Measurements from ENCODE around the gene IL34. TPM values are rescaled to one million over a fixed set of nuclear protein-coding genes. Genes with fewer than 3 reads are reported as not detected.

IL34 gene
- total RNA-seq, 2 donors from 2014 or later: 2.9 to 16.6 TPM

DNA sequence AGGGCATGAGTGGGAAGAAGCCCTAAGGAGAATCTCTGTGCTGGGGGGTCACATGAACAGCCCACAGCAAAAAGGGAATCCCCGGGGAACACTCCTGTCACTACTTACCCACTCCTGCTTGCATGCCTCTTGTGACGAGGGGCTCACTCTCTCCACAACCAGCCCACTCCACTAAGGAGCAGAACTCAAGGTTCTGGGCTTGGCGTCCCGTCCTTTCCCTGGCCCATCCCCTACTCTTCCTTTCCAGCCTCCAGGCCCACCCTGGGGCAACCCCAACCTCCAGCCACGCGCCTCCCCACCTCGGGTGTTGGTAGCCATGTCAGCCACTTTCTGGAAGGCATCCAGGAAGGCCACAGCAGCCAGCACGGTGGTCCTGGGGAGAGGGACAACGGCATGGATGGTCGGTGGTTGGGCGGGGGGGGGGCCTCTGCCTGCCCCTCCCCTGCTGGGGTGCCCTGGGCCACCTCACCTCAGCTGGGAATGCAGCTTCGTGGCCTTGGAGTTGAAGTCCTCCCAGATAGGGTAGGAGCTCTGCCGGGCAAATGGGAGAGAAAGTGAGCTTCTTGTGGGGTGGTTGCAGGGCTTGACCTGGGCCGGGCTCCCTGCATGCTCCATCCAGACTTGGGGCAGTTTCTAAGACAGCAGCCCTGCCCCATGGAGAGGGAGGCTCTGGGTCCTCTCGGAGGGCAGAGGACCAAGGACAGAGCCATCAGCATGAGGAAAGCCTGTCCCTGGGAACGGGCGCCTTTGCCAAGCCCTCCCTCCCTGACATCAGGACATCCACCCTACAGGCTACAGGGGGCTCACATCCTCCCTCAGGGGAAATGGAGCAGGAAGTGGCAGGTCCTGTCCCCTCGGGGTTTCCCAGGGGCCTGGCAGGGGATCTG is 34.4 kb downstream of the IL34 start:
- intact Hi-C loops (cut with DNase I): loop anchor here (2.0 kb wide), 2 partner anchors 58 to 90 kb away; no protein-coding TSS in a partner anchor
- 46% methylated on average over 18 of the region's 18 CpGs for WGBS
- peak overlapping the region in 1 of 2 donors; percentile 12 for H3K4me3 ChIP-seq
- DNase-seq (ENCODE audit: low spot score): no peak
- TF ChIP-seq POLR2A (IDR thresholded peaks at IDR 0.05): no peak
- TF ChIP-seq, protein P1, sequence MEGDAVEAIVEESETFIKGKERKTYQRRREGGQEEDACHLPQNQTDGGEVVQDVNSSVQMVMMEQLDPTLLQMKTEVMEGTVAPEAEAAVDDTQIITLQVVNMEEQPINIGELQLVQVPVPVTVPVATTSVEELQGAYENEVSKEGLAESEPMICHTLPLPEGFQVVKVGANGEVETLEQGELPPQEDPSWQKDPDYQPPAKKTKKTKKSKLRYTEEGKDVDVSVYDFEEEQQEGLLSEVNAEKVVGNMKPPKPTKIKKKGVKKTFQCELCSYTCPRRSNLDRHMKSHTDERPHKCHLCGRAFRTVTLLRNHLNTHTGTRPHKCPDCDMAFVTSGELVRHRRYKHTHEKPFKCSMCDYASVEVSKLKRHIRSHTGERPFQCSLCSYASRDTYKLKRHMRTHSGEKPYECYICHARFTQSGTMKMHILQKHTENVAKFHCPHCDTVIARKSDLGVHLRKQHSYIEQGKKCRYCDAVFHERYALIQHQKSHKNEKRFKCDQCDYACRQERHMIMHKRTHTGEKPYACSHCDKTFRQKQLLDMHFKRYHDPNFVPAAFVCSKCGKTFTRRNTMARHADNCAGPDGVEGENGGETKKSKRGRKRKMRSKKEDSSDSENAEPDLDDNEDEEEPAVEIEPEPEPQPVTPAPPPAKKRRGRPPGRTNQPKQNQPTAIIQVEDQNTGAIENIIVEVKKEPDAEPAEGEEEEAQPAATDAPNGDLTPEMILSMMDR (IDR thresholded peaks at IDR 0.05): no peak
- TF ChIP-seq POLR2AphosphoS5 (IDR thresholded peaks at IDR 0.05): no peak
- H3K4me1 ChIP-seq (replicated peaks): peaks cover 34% of the 10 kb centered on the region
- no peaks in the 10 kb centered on the region for H3K9me3 ChIP-seq
- H3K36me3 ChIP-seq: peaks cover 9 to 17% of the 10 kb centered on the region in 2 donors
- H3K27me3 ChIP-seq (replicated peaks; ENCODE audit: insufficient read depth): no peaks in the 10 kb centered on the region
- H3K27ac ChIP-seq: peak overlapping the region; percentile 80 to 92

DNA sequence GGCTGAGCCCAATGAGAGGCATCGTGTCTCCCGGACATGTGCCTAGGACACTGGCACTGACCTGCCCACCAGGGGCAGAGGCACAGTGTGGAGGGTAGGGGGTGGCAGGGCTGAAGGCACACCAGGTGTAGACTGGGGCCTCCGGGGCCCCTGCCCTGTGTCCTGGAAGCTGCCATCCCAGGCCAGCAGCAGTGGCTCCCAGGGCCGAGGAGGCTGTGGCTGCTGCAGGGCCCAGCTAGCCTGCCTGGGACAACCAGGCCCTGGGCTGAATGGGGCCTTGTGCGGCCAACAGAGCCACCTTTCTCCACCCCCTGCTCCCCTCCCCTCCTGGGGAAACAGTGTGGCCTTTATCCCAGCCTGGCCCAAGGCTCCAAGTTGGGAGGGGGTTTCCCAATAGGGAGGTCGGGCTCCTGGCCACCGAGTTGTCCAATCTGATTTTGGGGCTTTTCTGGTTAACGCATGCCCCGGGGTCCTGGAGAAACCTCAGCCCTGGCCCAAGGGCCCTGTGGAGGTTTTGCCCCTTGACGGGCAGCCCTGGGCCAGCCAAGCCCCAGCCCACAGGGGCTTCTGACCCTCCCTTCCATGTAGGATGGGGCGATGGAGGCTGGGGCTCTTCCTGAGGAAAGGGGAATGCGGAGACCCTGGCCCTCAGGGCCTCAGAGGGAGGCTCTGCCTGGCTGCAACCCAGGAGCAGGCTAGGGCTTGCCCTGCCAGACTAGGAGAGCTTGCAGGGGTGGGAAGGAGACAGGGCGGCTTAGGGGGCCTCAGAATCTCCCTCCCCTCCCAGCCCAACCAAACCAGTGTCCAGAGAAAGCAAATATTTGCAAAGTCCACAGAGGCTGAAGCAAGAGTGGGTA is 35.3 kb downstream of the IL34 start:
- DNase-seq (ENCODE audit: low spot score): no peak
- peak overlapping the region; percentile 80 to 92 for H3K27ac ChIP-seq
- 24% methylated on average over 13 of the region's 13 CpGs for WGBS
- H3K36me3 ChIP-seq: peaks cover 9 to 13% of the 10 kb centered on the region in 2 donors
- H3K27me3 ChIP-seq (replicated peaks; ENCODE audit: insufficient read depth): no peaks in the 10 kb centered on the region
- intact Hi-C loops (cut with DNase I): loop anchor here (2.0 kb wide), 2 partner anchors 57 to 89 kb away; no protein-coding TSS in a partner anchor
- H3K4me1 ChIP-seq (replicated peaks): peaks cover 38% of the 10 kb centered on the region
- no peak for TF ChIP-seq POLR2AphosphoS5 (IDR thresholded peaks at IDR 0.05)
- TF ChIP-seq, protein P1 (IDR thresholded peaks at IDR 0.05): no peak
- no peak for TF ChIP-seq POLR2A (IDR thresholded peaks at IDR 0.05)
- H3K9me3 ChIP-seq: no peaks in the 10 kb centered on the region
- peak overlapping the region in 1 of 2 donors; percentile 12 for H3K4me3 ChIP-seq

DNA sequence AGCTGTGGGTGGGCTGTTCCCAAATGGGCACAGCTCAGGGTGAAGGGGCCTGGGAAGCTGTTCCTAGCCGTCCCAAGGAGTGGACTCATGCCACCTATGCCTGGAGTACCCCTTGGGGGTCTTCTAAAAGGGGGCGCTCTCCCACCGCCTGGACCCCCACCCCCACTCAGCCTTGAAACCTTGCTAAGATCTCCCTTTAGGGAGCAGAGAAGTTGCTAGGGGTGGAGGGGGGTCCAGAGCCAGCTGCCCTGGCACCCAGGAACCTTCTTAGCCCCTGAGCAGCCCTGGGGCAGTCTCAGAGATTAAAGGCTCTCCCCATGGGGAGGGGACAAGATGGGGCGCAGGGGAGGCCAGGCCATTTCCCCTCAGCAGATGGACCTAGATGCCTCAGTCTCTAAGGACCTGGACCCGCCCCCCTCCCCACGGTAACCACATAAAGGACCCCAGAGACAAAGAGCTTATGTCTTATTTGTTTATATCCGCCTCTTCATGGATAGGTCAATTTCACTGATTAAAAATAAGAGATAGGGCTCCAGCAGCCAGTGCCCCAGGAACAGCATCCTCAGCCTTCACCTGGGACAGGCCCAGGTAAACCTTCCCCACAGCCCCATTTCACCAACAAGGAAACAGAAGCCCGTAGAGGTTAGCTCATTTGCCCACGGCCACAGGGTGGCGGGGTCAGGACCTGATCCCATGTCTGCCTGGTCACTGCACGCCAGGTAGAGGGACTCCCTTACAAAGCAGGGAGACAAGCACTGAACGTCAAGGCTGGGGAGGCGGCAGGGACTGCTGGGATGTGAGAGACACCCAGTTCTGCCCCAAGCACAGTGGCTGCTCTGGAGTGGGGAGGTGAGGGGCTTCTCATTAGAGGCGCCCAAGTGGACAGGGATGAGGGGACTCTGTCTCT is 36.1 kb downstream of the IL34 start:
- DNase-seq (ENCODE audit: low spot score): no peak
- Histone ChIP-seq H3K27ac (peak overlapping the region; percentile 80 to 92), H3K36me3 (peaks cover 8 to 9% of the 10 kb centered on the region in 2 donors), H3K9me3 (no peaks in the 10 kb centered on the region), H3K4me3 (peak overlapping the region in 1 of 2 donors; percentile 12), H3K27me3 (replicated peaks; ENCODE audit: insufficient read depth) (no peaks in the 10 kb centered on the region), H3K4me1 (replicated peaks) (peaks cover 44% of the 10 kb centered on the region)
- intact Hi-C loops (cut with DNase I): no loop called here
- WGBS: 36% methylated on average over 11 of the region's 14 CpGs
- TF ChIP-seq POLR2A (IDR thresholded peaks at IDR 0.05): no peak
- no peak for TF ChIP-seq POLR2AphosphoS5 (IDR thresholded peaks at IDR 0.05)
- TF ChIP-seq, protein P1 (IDR thresholded peaks at IDR 0.05): no peak

DNA sequence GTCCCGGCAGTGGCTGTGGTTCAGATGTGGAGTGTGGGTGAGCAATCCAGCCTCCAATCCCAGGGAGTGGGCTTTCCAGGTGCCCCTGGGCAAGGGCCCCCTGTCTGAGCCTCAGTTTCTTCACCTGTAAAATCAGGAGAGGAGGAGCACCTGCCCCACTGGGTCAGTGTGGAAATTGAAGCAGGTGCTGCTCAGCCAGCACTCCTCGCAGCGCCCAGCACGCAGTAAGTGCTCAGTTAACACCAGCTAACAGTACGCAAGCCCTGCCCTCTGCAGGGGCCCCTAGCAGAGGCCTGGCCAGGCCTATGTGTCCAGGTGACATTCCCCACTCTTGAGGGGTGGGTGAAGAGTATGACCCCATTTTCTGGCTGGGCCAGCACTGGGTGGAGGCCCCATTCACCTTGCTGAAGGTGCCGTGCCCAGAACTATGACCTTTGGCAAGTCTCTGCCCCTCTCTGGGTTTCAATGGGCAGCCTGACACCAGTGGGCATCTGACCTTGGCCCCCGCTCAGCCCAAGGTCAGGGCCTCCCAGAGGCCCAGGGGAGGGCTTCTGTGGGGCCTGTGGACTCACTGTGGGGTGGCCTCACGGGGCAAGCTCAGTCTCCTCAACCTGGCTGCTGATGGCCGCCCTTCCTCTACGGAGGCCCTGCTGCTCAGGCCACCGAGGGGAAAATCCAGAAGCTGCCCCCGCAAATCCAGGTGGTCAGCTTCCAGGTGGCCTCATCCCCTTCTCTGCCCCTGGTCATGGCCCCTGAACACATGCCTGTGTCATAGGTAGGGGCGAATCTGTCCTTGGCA is 37.0 kb downstream of the IL34 start:
- no peak for DNase-seq (ENCODE audit: low spot score)
- intact Hi-C loops (cut with DNase I): no loop called here
- no peaks in the 10 kb centered on the region for H3K9me3 ChIP-seq
- TF ChIP-seq, protein P1 (IDR thresholded peaks at IDR 0.05): no peak
- no peak for TF ChIP-seq POLR2A (IDR thresholded peaks at IDR 0.05)
- TF ChIP-seq POLR2AphosphoS5 (IDR thresholded peaks at IDR 0.05): no peak
- H3K27me3 ChIP-seq (replicated peaks; ENCODE audit: insufficient read depth): no peaks in the 10 kb centered on the region
- peaks cover 1 to 9% of the 10 kb centered on the region in 2 donors for H3K36me3 ChIP-seq
- H3K4me1 ChIP-seq (replicated peaks): peaks cover 52% of the 10 kb centered on the region
- WGBS: 69% methylated on average over 12 of the region's 13 CpGs
- peak overlapping the region; percentile 80 to 92 for H3K27ac ChIP-seq
- H3K4me3 ChIP-seq: peak overlapping the region in 1 of 2 donors; percentile 90

Data from prostate gland (tissue), 2 donors.